HG03064 (cell line): ENCODE results near the gene C13orf46.
"Not testable (repeated sequence)": the region's sequence is repeated elsewhere in the genome, so short reads cannot be mapped to it uniquely, and the experiment has no call there.

Source experiments
- ATAC-seq: cut with Tn5 transposase; IDR thresholded peaks from one replicate; pipeline ENCODE4 v1.9.1; 2021; ENCODE audit warnings: low read depth; ENCODE audit not compliant: unreplicated experiment

The C13orf46 gene

GRCh38 chr13:113995051-113995601, 21.2 kb upstream of the C13orf46 start:
- no peak for ATAC-seq

GRCh38 chr13:113992276-113993005, 18.6 kb upstream of the C13orf46 start:
- no peak for ATAC-seq

- ATAC-seq = no peak
These were observed 17.9 kb upstream of the C13orf46 start for GRCh38 chr13:113991676-113992179.

- no peak for ATAC-seq
These were observed 17.4 kb upstream of the C13orf46 start for GRCh38 chr13:113991191-113991669.

- no peak for ATAC-seq
These were observed 16.5 kb upstream of the C13orf46 start for GRCh38 chr13:113990321-113990837.

GRCh38 chr13:113989585-113990300, 15.9 kb upstream of the C13orf46 start:
- ATAC-seq = no peak

- ATAC-seq = not testable (repeated sequence)
These were observed 15.0 kb upstream of the C13orf46 start for GRCh38 chr13:113988859-113989258.

- ATAC-seq = no peak
These were observed 8.4 kb upstream of the C13orf46 start for GRCh38 chr13:113982296-113982661.

- ATAC-seq = no peak
These were observed 7.9 kb upstream of the C13orf46 start for GRCh38 chr13:113981611-113982295.

GRCh38 chr13:113981194-113981605, 7.3 kb upstream of the C13orf46 start:
- no peak for ATAC-seq

- ATAC-seq = no peak
These were observed 6.7 kb upstream of the C13orf46 start for GRCh38 chr13:113980489-113981064.

- no peak for ATAC-seq
These were observed 6.1 kb upstream of the C13orf46 start for GRCh38 chr13:113979791-113980471.

- no peak for ATAC-seq
These were observed 5.0 kb upstream of the C13orf46 start for GRCh38 chr13:113978741-113979481.

- ATAC-seq = no peak
These were observed 4.1 kb upstream of the C13orf46 start for GRCh38 chr13:113977976-113978375.

GRCh38 chr13:113976711-113977684, 3.1 kb upstream of the C13orf46 start:
- ATAC-seq = no peak

- ATAC-seq = no peak
These were observed 1.5 kb upstream of the C13orf46 start for GRCh38 chr13:113975416-113975815.

- no peak for ATAC-seq
These were observed 717 bp upstream of the C13orf46 start for GRCh38 chr13:113974304-113975281.
